GF-D8 (cell line): ENCODE measurements around the gene KCNN1.
"Not testable (repeated sequence)": the region's sequence is repeated elsewhere in the genome, so short reads cannot be mapped to it uniquely, and the experiment has no call there.

Experiments
- DNase-seq: peaks from one replicate; lab custom pipeline; 2025; lab: John Stamatoyannopoulos, UW

KCNN1 gene

GRCh38 chr19:18001777-18002345 lies 35.0 kb downstream of the KCNN1 start:
- no peak for DNase-seq

GRCh38 chr19:18002347-18002850 lies 35.5 kb downstream of the KCNN1 start:
- DNase-seq = peak; percentile 65

- DNase-seq = not testable (repeated sequence)
Observed at GRCh38 chr19:18005750-18006149, 38.8 kb downstream of the KCNN1 start.

DNA sequence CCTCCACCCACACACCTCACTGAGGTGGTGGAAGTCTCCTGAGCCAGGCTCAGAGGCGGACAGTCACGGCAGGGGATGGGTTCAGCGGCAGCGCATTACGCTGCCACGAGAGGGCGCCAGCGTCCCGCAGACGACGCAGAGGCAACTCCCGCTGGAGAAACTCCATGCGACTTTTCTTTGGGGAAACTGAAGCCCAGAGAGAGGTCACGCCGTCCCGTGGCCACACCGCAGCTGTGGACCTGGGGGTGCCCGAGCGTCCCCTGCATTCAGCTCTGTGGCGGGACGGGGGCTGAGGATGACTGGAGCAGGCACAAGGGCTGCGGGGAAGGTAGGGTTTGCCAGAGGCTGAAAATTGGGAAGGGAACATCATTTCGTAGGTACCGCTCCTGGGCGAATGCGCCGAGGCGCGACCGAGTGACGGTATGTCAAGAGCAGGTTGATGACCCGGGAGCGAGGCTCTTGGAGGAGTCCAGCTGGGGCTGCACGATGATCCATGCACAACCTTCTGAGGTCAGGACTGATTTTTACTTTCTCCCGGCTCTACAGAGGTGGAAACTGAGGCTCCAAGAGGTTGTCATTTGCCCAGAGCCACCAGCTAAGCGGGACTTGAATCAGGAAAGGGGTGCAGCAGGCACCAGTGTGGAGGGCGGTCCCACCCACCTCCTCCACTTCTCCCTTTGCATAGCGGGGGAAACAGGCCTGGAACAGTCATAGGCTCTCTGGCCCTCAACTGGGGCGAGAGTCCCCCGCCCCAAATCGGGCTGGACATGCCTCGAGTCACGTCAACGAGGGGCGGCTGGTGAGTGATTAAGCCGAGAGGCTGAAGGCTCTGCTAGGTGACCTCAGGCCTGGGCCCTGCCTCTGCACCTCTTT lies 40.4 kb downstream of the KCNN1 start:
- no peak for DNase-seq

DNA sequence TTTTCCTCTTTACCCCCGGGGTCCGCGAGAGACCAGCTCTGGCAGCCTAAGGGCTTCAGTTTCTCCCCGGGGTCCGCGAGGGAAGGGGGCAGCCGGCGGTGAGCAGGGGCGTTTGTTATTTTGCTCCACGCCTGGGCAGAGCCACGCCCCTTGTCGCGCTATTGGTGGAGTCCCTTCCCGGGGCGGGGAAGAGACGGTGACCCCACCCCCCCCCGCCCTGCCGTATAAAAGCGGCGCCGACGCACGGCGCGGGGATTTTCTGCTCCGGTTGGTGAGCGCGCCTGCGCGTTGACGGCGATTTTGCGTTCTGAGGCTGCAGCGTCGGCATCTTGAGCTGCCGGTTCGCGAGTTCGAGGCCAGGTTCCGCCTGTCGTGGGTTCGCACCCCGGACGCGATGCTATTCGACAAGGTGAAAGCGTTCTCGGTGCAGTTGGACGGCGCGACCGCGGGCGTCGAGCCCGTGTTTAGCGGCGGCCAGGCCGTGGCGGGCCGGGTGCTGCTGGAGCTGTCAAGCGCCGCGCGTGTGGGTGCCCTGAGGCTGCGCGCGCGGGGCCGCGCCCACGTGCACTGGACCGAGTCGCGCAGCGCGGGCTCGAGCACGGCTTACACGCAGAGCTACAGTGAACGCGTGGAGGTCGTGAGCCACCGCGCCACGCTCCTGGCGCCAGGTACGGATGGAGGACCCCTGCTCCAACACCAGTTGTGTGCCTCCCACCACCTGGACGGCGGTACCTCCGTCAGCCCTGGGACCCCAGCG lies 41.2 kb downstream of the KCNN1 start, which contains the start of gene ARRDC2:
Gene ARRDC2, plus strand, starts transcription at position 254 of the 757 bp plus-strand sequence. Its CDS starts 141 bp downstream, at position 395.
- no peak for DNase-seq

- DNase-seq = no peak
Observed at GRCh38 chr19:18008814-18009213, 41.9 kb downstream of the KCNN1 start.

DNA sequence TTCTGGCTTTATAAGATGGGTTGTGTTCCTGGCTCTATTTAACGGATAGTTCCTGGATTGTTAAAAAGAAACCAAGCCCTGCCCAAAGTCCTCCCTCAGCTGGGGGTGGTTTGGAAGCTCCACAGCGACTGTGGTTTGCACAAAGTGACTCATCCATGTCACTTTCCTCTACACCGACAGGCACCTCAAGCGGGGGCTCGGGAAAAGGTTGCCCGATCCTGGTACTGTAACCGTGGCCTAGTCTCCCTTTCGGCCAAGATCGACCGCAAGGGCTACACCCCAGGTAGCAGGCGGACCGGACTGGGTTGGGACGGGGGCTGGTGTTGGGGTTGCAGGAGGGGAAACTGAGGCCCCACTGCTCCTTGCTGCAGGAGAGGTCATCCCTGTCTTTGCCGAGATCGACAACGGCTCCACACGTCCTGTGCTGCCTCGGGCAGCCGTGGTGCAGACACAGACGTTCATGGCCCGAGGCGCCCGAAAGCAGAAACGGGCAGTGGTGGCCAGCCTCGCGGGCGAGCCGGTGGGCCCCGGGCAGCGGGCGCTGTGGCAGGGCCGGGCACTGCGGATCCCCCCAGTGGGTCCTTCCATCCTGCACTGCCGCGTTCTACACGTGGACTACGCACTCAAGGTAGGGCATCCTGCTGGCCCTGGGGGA lies 42.6 kb downstream of the KCNN1 start:
- DNase-seq = no peak

DNA sequence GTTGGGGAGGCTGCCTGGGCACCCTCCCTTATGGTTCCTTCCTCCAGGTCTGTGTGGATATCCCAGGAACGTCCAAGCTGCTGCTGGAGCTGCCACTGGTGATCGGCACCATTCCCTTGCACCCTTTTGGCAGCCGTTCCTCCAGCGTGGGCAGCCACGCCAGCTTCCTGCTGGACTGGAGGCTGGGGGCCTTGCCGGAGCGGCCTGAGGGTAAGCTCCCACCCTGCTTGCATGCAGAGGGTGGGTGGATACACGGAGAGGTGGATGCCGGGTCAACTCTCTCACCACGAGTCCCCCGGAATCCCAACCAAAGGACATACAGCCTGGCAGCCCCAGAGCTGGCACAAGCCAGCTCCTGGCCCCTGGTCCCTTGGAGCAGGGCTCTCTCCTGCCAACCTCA lies 43.2 kb downstream of the KCNN1 start:
- no peak for DNase-seq

DNA sequence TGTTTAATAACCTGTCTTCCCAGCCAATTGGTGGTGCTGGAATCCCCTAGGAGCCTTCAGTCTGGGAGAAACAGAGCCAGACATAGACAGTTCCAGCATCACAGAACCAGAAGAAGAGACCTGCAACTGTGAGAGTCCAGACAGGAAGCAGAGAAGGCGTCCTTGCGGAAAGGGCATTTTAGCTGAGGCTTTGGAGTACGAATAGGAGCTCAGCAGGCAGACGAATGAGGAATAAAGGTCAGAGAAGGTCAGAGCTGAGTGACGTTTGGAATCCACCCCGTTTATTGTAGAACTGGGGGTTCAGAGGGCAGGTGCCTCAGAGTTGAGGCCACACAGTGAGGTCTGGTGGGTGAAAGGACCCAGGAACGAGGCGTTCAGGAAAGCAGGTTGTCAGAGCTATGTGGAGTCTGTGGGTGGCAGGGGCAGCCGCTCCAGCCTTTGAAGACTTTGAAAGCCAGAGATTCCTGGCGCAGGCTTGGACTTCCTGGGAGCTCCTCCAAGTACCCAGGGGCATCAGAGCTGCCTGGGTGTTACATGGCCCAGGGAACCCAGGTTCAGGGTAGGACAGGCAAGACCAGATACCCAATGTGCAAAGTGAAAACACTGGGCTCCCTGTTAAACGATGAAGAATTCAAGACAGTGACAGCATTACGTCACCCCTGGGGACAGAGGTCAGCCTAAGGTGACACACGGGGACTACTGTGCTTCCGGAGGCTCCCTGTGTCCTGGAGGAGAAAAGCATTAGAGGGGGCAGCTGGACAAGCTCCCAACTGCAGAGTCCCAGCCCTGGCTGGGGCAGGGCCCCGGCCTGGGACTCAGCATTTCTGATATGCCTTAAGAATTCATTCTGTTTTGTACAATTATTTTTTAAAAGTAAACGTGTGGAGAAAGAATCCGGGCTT lies 46.6 kb downstream of the KCNN1 start:
- no peak for DNase-seq

DNA sequence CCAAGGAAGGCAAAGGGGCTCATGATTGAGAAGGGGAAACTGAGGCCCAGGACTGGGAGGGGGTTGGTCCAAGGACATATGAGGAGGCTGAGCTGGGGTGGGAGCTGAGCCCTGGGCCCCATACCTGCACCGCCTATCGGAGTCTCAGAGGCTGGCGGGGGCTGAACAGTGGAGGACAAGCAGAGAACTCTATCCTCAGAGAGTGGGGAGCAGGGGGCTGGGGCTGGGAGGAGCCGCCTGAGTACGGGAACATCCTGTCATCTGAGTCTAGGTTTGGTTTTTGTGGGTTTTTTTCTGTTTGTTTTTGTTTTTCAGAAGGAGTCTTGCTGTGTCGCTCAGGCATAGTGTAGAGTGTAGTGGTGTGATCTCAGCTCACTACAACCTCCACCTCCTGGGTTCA lies 47.3 kb downstream of the KCNN1 start:
- no peak for DNase-seq

GRCh38 chr19:18016209-18016910 lies 49.5 kb downstream of the KCNN1 start:
- no peak for DNase-seq

DNA sequence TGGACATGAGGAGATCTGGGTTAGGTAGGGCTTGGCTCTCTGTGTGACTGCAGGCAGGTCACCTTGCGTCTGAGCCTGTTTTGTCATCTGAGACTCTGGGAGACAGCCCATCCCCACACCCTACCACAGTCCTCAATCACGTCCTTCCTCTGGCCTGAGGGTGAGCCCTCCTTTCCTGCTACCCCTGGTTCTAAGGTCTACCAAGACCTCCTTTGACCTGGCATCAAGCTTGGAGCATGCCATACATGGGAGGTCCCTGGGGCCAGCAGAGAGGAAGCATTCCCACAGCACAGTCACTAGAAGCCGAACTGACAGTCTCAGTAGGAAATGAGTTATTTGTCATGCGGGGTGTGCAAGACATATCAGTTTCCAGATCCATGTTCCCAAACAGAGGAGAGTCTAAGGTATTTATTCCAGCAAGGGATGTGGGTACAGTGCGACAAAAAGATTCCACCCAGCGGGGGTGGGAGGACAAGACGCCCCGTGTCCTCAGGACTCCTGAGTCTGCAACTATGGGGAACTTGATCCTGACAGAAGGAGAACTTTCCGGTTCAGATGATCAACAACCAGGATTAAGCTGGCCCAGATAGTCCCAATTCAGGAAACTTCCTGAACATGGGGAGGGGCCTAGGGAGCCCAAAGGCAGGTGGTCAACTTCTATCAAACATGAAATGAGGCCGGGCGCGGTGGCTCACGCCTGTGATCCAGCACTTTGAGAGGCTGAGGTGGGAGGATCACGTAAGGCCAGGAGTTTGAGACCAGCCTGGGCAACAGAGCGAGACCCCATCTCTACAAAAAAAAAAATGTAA lies 50.6 kb downstream of the KCNN1 start:
- DNase-seq = no peak

DNA sequence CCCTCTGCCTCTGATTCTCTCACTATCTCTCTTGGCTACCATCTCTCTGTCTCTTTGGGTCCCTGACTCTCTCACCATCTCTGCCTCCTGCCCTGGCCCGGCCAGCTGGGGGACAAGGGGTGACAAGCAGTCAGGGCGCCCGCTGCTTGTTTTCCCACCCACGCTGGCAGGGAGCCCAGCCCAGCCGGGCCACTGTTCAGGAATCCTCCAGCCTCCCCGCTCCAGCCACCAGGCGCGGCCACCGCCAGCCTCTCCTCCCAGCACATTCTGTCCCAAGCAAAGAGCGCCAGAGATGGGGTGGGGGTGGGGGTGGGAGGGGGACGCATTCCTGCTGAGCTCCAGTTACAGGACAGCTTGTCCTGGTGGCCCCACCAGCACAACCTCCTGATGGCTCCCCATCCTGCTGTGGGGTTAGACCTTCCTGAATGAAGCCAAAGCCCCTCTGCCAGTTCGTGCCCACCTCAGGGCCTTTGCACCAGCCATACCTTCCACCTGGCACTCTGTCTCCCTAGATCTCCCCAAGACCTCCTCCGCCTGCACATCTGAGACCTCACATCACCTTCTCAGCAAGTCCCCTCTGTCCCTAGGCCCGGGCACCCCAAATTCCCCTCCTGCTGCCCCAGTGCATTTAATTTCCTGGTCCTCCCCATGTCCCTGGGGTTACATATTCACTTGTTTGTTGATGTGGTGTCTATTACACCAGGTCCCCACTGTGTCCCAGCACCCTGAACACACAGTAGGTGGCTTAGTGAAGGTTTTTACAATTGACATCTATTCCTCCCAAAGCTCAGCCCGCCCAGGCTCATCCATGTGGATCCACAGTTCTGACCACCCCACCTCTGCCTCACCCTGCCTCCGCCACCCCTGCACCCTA lies 53.5 kb downstream of the KCNN1 start:
- DNase-seq = no peak

- no peak for DNase-seq
Observed at GRCh38 chr19:18021121-18021755, 54.3 kb downstream of the KCNN1 start.

- DNase-seq = peak; percentile 87
Observed at GRCh38 chr19:18023622-18024251, 56.8 kb downstream of the KCNN1 start.

DNA sequence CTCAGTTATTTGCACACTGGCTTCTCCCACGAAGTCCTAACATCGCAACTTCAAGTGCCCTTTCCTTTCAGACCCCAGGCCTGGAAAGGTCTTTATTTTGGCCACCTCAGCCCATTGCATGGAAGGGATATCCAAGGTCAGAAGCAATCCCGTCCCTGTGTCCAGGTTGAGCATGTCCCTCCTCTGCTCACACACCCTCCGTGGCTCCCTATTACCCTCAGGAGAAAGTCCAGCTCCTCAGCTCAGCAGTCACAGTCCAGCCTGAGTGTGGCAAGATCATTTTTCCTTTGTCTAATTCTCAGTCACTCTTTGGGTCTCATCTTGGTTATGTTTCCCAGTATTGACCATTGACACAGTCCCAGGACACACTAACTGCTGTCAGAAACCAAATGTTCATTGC lies 60.2 kb downstream of the KCNN1 start:
- no peak for DNase-seq

DNA sequence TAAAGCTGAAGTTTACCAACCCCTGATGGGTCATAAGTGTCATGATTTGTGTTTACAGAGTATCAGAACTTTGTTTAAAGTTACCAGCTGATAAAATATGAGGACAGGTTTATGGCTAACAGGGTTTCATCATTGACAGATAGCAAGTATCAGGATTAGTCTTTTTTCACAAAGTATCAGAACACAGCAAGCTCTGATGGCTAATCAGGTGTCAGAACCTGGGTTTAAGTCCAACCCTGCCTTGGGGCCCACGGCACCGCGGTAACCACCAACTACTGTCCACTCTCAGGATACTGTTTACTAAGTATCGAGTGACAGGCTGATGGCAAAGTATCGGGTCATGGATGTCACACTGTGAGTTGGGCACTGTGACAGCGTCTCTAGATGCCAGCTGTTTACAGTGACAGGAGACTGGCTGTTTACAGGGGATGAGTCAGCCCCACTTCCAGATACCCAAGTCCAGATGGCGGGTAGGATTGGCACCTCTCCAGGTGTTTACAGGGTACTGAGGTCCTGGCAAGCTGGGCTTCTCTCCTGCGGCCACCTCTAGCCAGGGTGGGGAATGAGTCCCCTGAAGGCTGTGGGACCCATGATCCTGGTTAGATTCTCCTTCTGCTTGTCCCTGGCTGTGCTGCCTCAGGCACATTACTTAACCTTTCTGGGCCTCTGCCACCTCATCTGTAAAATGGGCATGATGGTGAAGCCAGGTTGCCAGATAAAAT lies 62.9 kb downstream of the KCNN1 start:
- DNase-seq = no peak
